GM19193 (cell line): ENCODE data around the gene BUD23.

Source experiments
- POLR2A ChIP-seq: IDR thresholded peaks from 4 replicates; pipeline ENCODE4 v1.6.1; 2011; ENCODE audit not compliant: insufficient read depth, insufficient read length; ENCODE audit errors: extremely low read depth

The BUD23 gene

GRCh38 chr7:73722785-73723184 is 39.4 kb downstream of the BUD23 start:
- TF ChIP-seq POLR2A = no peak

- no peak for TF ChIP-seq POLR2A
Measured at GRCh38 chr7:73723813-73724212, 40.4 kb downstream of the BUD23 start.

- no peak for TF ChIP-seq POLR2A
Measured at GRCh38 chr7:73726083-73726466, 42.7 kb downstream of the BUD23 start.

- no peak for TF ChIP-seq POLR2A
Measured at GRCh38 chr7:73727952-73728351, 44.6 kb downstream of the BUD23 start.

GRCh38 chr7:73728551-73728950 is 45.2 kb downstream of the BUD23 start:
- no peak for TF ChIP-seq POLR2A

GRCh38 chr7:73730485-73730884 is 47.1 kb downstream of the BUD23 start:
- TF ChIP-seq POLR2A = no peak

- TF ChIP-seq POLR2A = no peak
Measured at GRCh38 chr7:73732397-73732796, 49.0 kb downstream of the BUD23 start.

- TF ChIP-seq POLR2A = peak; percentile 19
Measured at GRCh38 chr7:73734619-73735527, 51.5 kb downstream of the BUD23 start.

GRCh38 chr7:73735528-73735905 is 52.1 kb downstream of the BUD23 start:
- no peak for TF ChIP-seq POLR2A

- no peak for TF ChIP-seq POLR2A
Measured at GRCh38 chr7:73736885-73737284, 53.5 kb downstream of the BUD23 start.

- TF ChIP-seq POLR2A = no peak
Measured at GRCh38 chr7:73737491-73738219, 54.3 kb downstream of the BUD23 start.

GRCh38 chr7:73738220-73738611 is 54.8 kb downstream of the BUD23 start:
- TF ChIP-seq POLR2A = no peak

- peak; percentile 78 for TF ChIP-seq POLR2A
Measured at GRCh38 chr7:73738612-73739386, 55.4 kb downstream of the BUD23 start, which contains the start of gene ABHD11. TSS of gene ABHD11 (minus strand) at chr7:73738802. CDS start at chr7:73738770, 32 bp downstream.

GRCh38 chr7:73739387-73739767 is 56.0 kb downstream of the BUD23 start:
- TF ChIP-seq POLR2A = no peak

- TF ChIP-seq POLR2A = no peak
Measured at GRCh38 chr7:73740212-73740611, 56.8 kb downstream of the BUD23 start.
